Measurements from ENCODE around the gene CDH13. TPM values are rescaled to one million over a fixed set of nuclear protein-coding genes. Genes with fewer than 3 reads are reported as not detected.

CDH13 gene
- total RNA-seq, 1 donor from 2014 or later, result 46.4 TPM

DNA sequence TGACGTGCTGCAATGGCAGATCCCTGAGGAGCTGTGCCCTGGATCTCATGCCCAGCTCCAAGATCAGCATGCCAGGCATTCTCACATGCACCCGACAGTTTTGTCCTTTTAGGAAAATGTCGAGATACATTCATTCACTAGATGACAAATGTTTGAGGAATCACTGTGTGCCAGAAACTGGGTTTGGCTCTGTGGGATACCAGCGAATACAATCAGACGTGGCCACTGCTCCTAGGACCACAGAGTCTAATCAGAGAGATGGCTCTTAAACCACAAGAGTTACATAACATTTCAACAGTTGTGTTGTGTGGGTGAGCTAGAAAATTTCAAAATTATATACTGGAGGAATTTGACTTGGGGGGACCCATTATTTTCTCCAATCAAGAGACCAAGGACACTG is 579.7 kb downstream of the CDH13 start:
- TF ChIP-seq, protein P1, sequence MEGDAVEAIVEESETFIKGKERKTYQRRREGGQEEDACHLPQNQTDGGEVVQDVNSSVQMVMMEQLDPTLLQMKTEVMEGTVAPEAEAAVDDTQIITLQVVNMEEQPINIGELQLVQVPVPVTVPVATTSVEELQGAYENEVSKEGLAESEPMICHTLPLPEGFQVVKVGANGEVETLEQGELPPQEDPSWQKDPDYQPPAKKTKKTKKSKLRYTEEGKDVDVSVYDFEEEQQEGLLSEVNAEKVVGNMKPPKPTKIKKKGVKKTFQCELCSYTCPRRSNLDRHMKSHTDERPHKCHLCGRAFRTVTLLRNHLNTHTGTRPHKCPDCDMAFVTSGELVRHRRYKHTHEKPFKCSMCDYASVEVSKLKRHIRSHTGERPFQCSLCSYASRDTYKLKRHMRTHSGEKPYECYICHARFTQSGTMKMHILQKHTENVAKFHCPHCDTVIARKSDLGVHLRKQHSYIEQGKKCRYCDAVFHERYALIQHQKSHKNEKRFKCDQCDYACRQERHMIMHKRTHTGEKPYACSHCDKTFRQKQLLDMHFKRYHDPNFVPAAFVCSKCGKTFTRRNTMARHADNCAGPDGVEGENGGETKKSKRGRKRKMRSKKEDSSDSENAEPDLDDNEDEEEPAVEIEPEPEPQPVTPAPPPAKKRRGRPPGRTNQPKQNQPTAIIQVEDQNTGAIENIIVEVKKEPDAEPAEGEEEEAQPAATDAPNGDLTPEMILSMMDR (conservative IDR thresholded peaks at IDR 0.05), result no peak
- Mint-ChIP-seq H3K27ac (no peak overlapping the region), H3K9me3 (no peaks in the 10 kb centered on the region), H3K36me3 (no peaks in the 10 kb centered on the region), H3K4me3 (no peak overlapping the region), H3K27me3 (peaks cover 6% of the 10 kb centered on the region), H3K4me1 (ENCODE audit: unreplicated experiment) (no peaks in the 10 kb centered on the region)
- DNase-seq (ENCODE audit: extremely low spot score, unreplicated experiment), result no peak

- no peak for DNase-seq (ENCODE audit: extremely low spot score, unreplicated experiment)
- Mint-ChIP-seq H3K4me1 (ENCODE audit: unreplicated experiment) (peaks cover 5% of the 10 kb centered on the region), H3K36me3 (no peaks in the 10 kb centered on the region), H3K9me3 (no peaks in the 10 kb centered on the region), H3K4me3 (no peak overlapping the region), H3K27ac (no peak overlapping the region), H3K27me3 (peaks cover 3% of the 10 kb centered on the region)
- TF ChIP-seq, protein P1 (conservative IDR thresholded peaks at IDR 0.05), result no peak
Observed at GRCh38 chr16:83211711-83212110, 584.9 kb downstream of the CDH13 start.

DNA sequence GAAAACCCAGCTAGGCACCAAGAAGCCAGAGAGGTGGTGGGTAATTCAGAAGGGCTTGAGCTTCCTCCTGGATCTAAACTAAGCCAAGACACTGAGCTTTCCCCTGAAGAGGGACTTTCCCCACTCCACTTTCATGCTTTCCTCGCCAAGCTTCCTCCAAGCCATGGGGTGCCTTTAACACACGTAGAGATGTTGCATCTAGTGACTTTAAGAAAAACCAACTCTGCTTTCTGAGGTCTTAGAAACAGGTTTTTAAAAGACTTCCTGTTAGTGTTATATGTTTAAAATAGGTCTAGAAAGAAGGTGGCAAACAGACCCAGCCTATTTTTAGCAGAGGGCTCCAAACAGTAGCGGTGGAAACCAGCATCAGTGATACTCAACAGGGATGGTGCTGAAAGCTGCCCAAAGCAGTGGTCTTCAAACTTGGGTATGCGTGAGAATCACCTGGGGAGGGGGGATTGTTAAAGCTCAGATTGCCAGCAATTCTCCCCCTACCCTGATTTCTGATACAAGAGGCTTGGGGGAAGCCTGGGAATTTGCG is 585.6 kb downstream of the CDH13 start:
- Mint-ChIP-seq H3K36me3 (no peaks in the 10 kb centered on the region), H3K27me3 (peaks cover 3% of the 10 kb centered on the region), H3K27ac (no peak overlapping the region), H3K4me3 (no peak overlapping the region), H3K4me1 (ENCODE audit: unreplicated experiment) (peaks cover 5% of the 10 kb centered on the region), H3K9me3 (no peaks in the 10 kb centered on the region)
- TF ChIP-seq, protein P1 (conservative IDR thresholded peaks at IDR 0.05), result no peak
- DNase-seq (ENCODE audit: extremely low spot score, unreplicated experiment), result no peak

GRCh38 chr16:83214671-83215070 is 587.9 kb downstream of the CDH13 start:
- TF ChIP-seq, protein P1 (conservative IDR thresholded peaks at IDR 0.05), result no peak
- H3K27me3 Mint-ChIP-seq, result peaks cover under 1% of the 10 kb centered on the region
- no peak overlapping the region for H3K27ac Mint-ChIP-seq
- H3K36me3 Mint-ChIP-seq, result no peaks in the 10 kb centered on the region
- no peak for DNase-seq (ENCODE audit: extremely low spot score, unreplicated experiment)
- H3K4me1 Mint-ChIP-seq (ENCODE audit: unreplicated experiment), result peaks cover 5% of the 10 kb centered on the region
- H3K4me3 Mint-ChIP-seq, result no peak overlapping the region
- no peaks in the 10 kb centered on the region for H3K9me3 Mint-ChIP-seq

GRCh38 chr16:83215406-83216001 is 588.7 kb downstream of the CDH13 start:
- DNase-seq (ENCODE audit: extremely low spot score, unreplicated experiment), result no peak
- no peaks in the 10 kb centered on the region for H3K36me3 Mint-ChIP-seq

More at GRCh38 chr16:83215406-83216001, 588.7 kb downstream of the CDH13 start:
- H3K27ac Mint-ChIP-seq, result no peak overlapping the region
- no peaks in the 10 kb centered on the region for H3K9me3 Mint-ChIP-seq
- TF ChIP-seq, protein P1 (conservative IDR thresholded peaks at IDR 0.05), result peak; percentile 84
- H3K27me3 Mint-ChIP-seq, result no peaks in the 10 kb centered on the region
- H3K4me3 Mint-ChIP-seq, result no peak overlapping the region
- H3K4me1 Mint-ChIP-seq (ENCODE audit: unreplicated experiment), result peaks cover 5% of the 10 kb centered on the region
